Suprapubic skin (tissue), 4 donors: Measurements from ENCODE around the gene C3orf80. TPM values are rescaled to one million over a fixed set of nuclear protein-coding genes. Genes with fewer than 3 reads are reported as not detected.

Source experiments
- DNase-seq, 2 donors: peaks; one replicate each; pipeline ENCODE4 v3.0.0-alpha.2; 2019; ENCODE audit warnings: low spot score in 2 of 2
- H3K27ac ChIP-seq: fragments of 200-600 bp; sonication (generic); one replicate; pipeline ENCODE4 v1.5.1; 2019
- H3K27me3 ChIP-seq: fragments of 200-600 bp; sonication (generic); one replicate; pipeline ENCODE4 v1.5.1; 2019
- H3K36me3 ChIP-seq: fragments of 200-600 bp; sonication (generic); one replicate; pipeline ENCODE4 v1.5.1; 2019
- H3K4me1 ChIP-seq: fragments of 200-600 bp; sonication (generic); one replicate; pipeline ENCODE4 v1.5.1; 2019
- H3K4me3 ChIP-seq: fragments of 200-600 bp; sonication (generic); one replicate; pipeline ENCODE4 v1.5.1; 2019; ENCODE audit warnings: mild to moderate bottlenecking
- H3K9me3 ChIP-seq: fragments of 200-600 bp; sonication (generic); one replicate; pipeline ENCODE4 v1.5.1; 2019
- CTCF ChIP-seq, 2 donors: fragments of 200-600 bp in 1 of 2; fragments of 450-650 bp in 1 of 2; sonication (generic) in 1 of 2; IDR thresholded peaks; one replicate each; pipeline ENCODE4 v1.5.1; 2016 to 2019; ENCODE audit warnings: antibody characterized with exemption in 2 of 2, mild to moderate bottlenecking in 1 of 2, moderate library complexity in 1 of 2
- EP300 ChIP-seq: sonication (generic); formaldehyde crosslinking; IDR thresholded peaks from one replicate; pipeline ENCODE4 v1.6.1; 2017; ENCODE audit warnings: antibody characterized with exemption
- POLR2A ChIP-seq, 2 donors: fragments of 450-650 bp; IDR thresholded peaks; one replicate each; pipeline ENCODE4 v1.6.1; 2017; ENCODE audit warnings: antibody characterized with exemption in 2 of 2, mild to moderate bottlenecking in 2 of 2, moderate library complexity in 2 of 2
- POLR2AphosphoS5 ChIP-seq, 3 donors: sonication (generic); formaldehyde crosslinking; IDR thresholded peaks; one replicate each; pipeline ENCODE4 v1.6.1; 2017; ENCODE audit warnings: antibody characterized with exemption in 3 of 3
- WGBS: methylation state at CpG from one replicate; pipeline ENCODE4 v1.1.5; 2018; 5-methylcytosine and 5-hydroxymethylcytosine counted together
- total RNA-seq, 4 donors: library from RNA; depleted of rRNA; stranded (reverse); fragments of >200 nt; gene quantifications; one replicate each; pipeline ENCODE4 v1.1.0, GENCODE V29; 2016

C3orf80 gene
- total RNA-seq, 4 donors from 2014 or later: 0.72 to 0.91 TPM; not detected in 2

GRCh38 chr3:160260587-160261270, 35.5 kb downstream of the C3orf80 start:
- no peaks in the 10 kb centered on the region for H3K4me1 ChIP-seq
- TF ChIP-seq POLR2AphosphoS5 (IDR thresholded peaks at IDR 0.05) (no peak), CTCF (IDR thresholded peaks at IDR 0.05) (no peak), POLR2A (IDR thresholded peaks at IDR 0.05) (no peak), EP300 (no peak)
- no peak overlapping the region for H3K27ac ChIP-seq
- no peak for DNase-seq
- 75% methylated on average over 7 of the region's 7 CpGs for WGBS
- no peaks in the 10 kb centered on the region for H3K36me3 ChIP-seq
- no peaks in the 10 kb centered on the region for H3K9me3 ChIP-seq
- H3K27me3 ChIP-seq: no peaks in the 10 kb centered on the region
- no peak overlapping the region for H3K4me3 ChIP-seq

- no peaks in the 10 kb centered on the region for H3K9me3 ChIP-seq
- H3K4me1 ChIP-seq: no peaks in the 10 kb centered on the region
- no peak for DNase-seq
- no peak for TF ChIP-seq POLR2AphosphoS5 (IDR thresholded peaks at IDR 0.05)
- no peak for TF ChIP-seq CTCF (IDR thresholded peaks at IDR 0.05)
- no peak for TF ChIP-seq POLR2A (IDR thresholded peaks at IDR 0.05)
- TF ChIP-seq EP300: no peak
- no peaks in the 10 kb centered on the region for H3K27me3 ChIP-seq
- H3K27ac ChIP-seq: no peak overlapping the region
- H3K4me3 ChIP-seq: no peak overlapping the region
- no peaks in the 10 kb centered on the region for H3K36me3 ChIP-seq
- 94% methylated on average over 2 of the region's 2 CpGs for WGBS
These were observed 39.9 kb downstream of the C3orf80 start for GRCh38 chr3:160265088-160265487.

Other genes with a start within 250 kb of the C3orf80 start
- gene IL12A, start 236.6 kb upstream of the C3orf80 start, total RNA-seq: under 1 TPM in 1 of 4 donors, not detected in 3; 0.30 TPM
- 10 to 100 TPM in 3 of 4 donors, 1 to 10 TPM in 1; 9.1 to 21.3 (median 17.2) TPM for gene IFT80, start 173.8 kb downstream of the C3orf80 start, total RNA-seq
- 10 to 100 TPM; 26.7 to 97.3 (median 28.1) TPM for gene SMC4, start 174.2 kb downstream of the C3orf80 start, total RNA-seq
- gene TRIM59, start 224.4 kb downstream of the C3orf80 start, total RNA-seq: 10 to 100 TPM in 1 of 4 donors, 1 to 10 TPM in 3; 4.3 to 11.1 (median 6.7) TPM